A549 treated with CORT108297 at 1 μM for 4 hours (cell line): ENCODE measurements around the gene NSUN4. TPM values are rescaled to one million over a fixed set of nuclear protein-coding genes. Genes with fewer than 3 reads are reported as not detected.

Experiments used
- total RNA-seq: library from RNA; stranded (reverse); fragments of 200-300 nt; extraction: Qiagen RNA extraction; gene quantifications from 5 replicates; pipeline ENCODE4 v1.2.3, GENCODE V29; 2022

Gene NSUN4
- 12.3 to 14.1 TPM (median 13.5 TPM) in 5 replicates for total RNA-seq

GRCh38 chr1:46340404-46341221, at the start of gene NSUN4:
NSUN4 (plus strand) TSS chr1:46340807; CDS start chr1:46340827, 20 bp downstream.

GRCh38 chr1:46303038-46303871, 37.4 kb upstream of the NSUN4 start, which contains the start of the genes LRRC41 and UQCRH:
LRRC41 (minus strand) TSS chr1:46303616; CDS start chr1:46303322, 294 bp downstream.
UQCRH (plus strand) TSS chr1:46303698; CDS start chr1:46303767, 69 bp downstream.

GRCh38 chr1:46394108-46394871, 53.7 kb downstream of the NSUN4 start, which contains the start of gene FAAH:
FAAH (plus strand) TSS chr1:46394317; CDS start chr1:46394349, 32 bp downstream.

Other genes with a start within 250 kb of the NSUN4 start
- gene PIK3R3, start 208.2 kb upstream of the NSUN4 start, total RNA-seq, result 0.81 to 1.1 TPM (median 0.85 TPM) in 5 replicates
- 1.5 to 3.4 TPM (median 2.6 TPM) in 5 replicates for gene TSPAN1, start 165.7 kb upstream of the NSUN4 start, total RNA-seq
- not detected in 5 replicates for gene P3R3URF, start 164.3 kb upstream of the NSUN4 start, total RNA-seq
- gene POMGNT1, start 142.4 kb upstream of the NSUN4 start, total RNA-seq, result 35.0 to 51.2 TPM (median 47.4 TPM) in 5 replicates
- gene LURAP1, start 137.5 kb upstream of the NSUN4 start, total RNA-seq, result not detected in 5 replicates
- 9.9 to 12.3 TPM (median 11.8 TPM) in 5 replicates for gene RAD54L, start 93.0 kb upstream of the NSUN4 start, total RNA-seq
- 35.3 to 46.7 TPM (median 43.0 TPM) in 5 replicates for gene LRRC41, start 37.2 kb upstream of the NSUN4 start, total RNA-seq
- gene UQCRH, start 37.1 kb upstream of the NSUN4 start, total RNA-seq, result 385 to 553 TPM (median 411 TPM) in 5 replicates
- 0.74 to 1.1 TPM (median 0.89 TPM) in 5 replicates for gene FAAH, start 53.5 kb downstream of the NSUN4 start, total RNA-seq
- gene DMBX1, start 149.0 kb downstream of the NSUN4 start, total RNA-seq, result 0.68 to 1.3 TPM (median 1.2 TPM) in 5 replicates
- not detected in 5 replicates for gene KNCN, start 210.8 kb downstream of the NSUN4 start, total RNA-seq